Transverse colon (tissue), 4 donors: ENCODE results near the gene PYCR2. TPM values are rescaled to one million over a fixed set of nuclear protein-coding genes. Genes with fewer than 3 reads are reported as not detected.

ENCODE experiments used
- DNase-seq: peaks from one replicate; pipeline ENCODE4 v3.0.0-alpha.2; 2019
- H3K27ac ChIP-seq, 4 donors: fragments of 200-600 bp; sonication (generic); 2 replicates each; pipeline ENCODE4 v1.5.1; 2016 to 2018; ENCODE audit warnings: inconsistent platforms in 4 of 4
- H3K27me3 ChIP-seq: fragments of 200-600 bp; sonication (generic); 2 replicates; pipeline ENCODE4 v1.5.1; 2017; ENCODE audit warnings: inconsistent platforms
- H3K36me3 ChIP-seq, 4 donors: fragments of 200-600 bp; sonication (generic); 2 replicates each; pipeline ENCODE4 v1.5.1; 2017 to 2019; ENCODE audit warnings: inconsistent platforms in 4 of 4
- H3K4me1 ChIP-seq, 4 donors: fragments of 200-600 bp; sonication (generic); 2 replicates each; pipeline ENCODE4 v1.5.1; 2017 to 2020; ENCODE audit warnings: inconsistent platforms in 4 of 4
- H3K4me3 ChIP-seq, 4 donors: fragments of 200-600 bp; sonication (generic); 1 replicate in 1 of 4; 2 replicates in 3 of 4; pipeline versions ENCODE4 v1.5.1 to v1.6.1; 2017 to 2019; ENCODE audit warnings: inconsistent platforms in 4 of 4
- H3K9me3 ChIP-seq, 2 donors: fragments of 200-600 bp; sonication (generic); 2 replicates each; pipeline ENCODE4 v1.5.1; 2017 to 2019; ENCODE audit warnings: inconsistent platforms in 2 of 2
- CTCF ChIP-seq, 5 experiments: fragments of 200-600 bp in 3 of 5; fragments of 450-650 bp in 2 of 5; sonication (generic) in 3 of 5; IDR thresholded peaks; 1 replicate in 2 of 5; 2 replicates in 3 of 5; pipeline ENCODE4 v1.5.1; 2016 to 2017; ENCODE audit warnings: antibody characterized with exemption in 5 of 5, inconsistent platforms in 3 of 5, mild to moderate bottlenecking in 2 of 5, moderate library complexity in 1 of 5
- EP300 ChIP-seq: sonication (generic); formaldehyde crosslinking; IDR thresholded peaks from one replicate; pipeline ENCODE4 v1.6.1; 2017; ENCODE audit warnings: antibody characterized with exemption, low read depth
- POLR2A ChIP-seq: fragments of 450-650 bp; IDR thresholded peaks from one replicate; pipeline ENCODE4 v1.6.1; 2016; ENCODE audit warnings: antibody characterized with exemption, mild to moderate bottlenecking, moderate library complexity
- POLR2AphosphoS5 ChIP-seq, 3 donors: sonication (generic); formaldehyde crosslinking; IDR thresholded peaks; one replicate each; pipeline ENCODE4 v1.6.1; 2016; ENCODE audit warnings: antibody characterized with exemption in 3 of 3
- WGBS, 2 donors: methylation state at CpG; one replicate each; pipeline ENCODE4 v1.1.5; 2018; ENCODE audit warnings: low coverage in 1 of 2; 5-methylcytosine and 5-hydroxymethylcytosine counted together
- in situ Hi-C, 4 donors: fragments of 200-750 bp; cut with MboI; loops; one replicate each; pipeline versions ENCODE4 v1.15.0 to v1.15.1; 2017; ENCODE audit warnings: low sequenced_read_pairs in 3 of 4, low pct_ligation_motif_present in 1 of 4, low pct_unique_long_range_greater_than_20kb in 1 of 4
- intact Hi-C: fragments of 100-400 bp; cut with DNase I; formaldehyde crosslinking; loops from one replicate; pipeline ENCODE4 v1.15.1; 2023; ENCODE audit warnings: low total_unique reads
- total RNA-seq, 4 donors: library from RNA; depleted of rRNA; stranded (reverse); fragments of >200 nt; gene quantifications; one replicate each; pipeline ENCODE4 v1.1.0, GENCODE V29; 2016

PYCR2 gene
- total RNA-seq, 4 donors from 2014 or later = 26.5 to 40.6 (median 32.2) TPM

- no peak overlapping the region for H3K27ac ChIP-seq
- no peaks in the 10 kb centered on the region for H3K36me3 ChIP-seq
- no peaks in the 10 kb centered on the region for H3K9me3 ChIP-seq
- WGBS, 2 donors = 77% methylated on average over 3 of the region's 3 CpGs; no CpG with 5 or more reads in 1 of the 2 donors
- H3K4me3 ChIP-seq = no peak overlapping the region
- intact Hi-C loops = no loop called here
- TF ChIP-seq POLR2A (no peak), EP300 (no peak), POLR2AphosphoS5 (IDR thresholded peaks at IDR 0.05) (no peak), CTCF (IDR thresholded peaks at IDR 0.05) (no peak)
- no peak for DNase-seq
- in situ Hi-C loops = loop anchor here in 1 of 4 donors (25.0 kb wide), 1 partner anchor 646 kb away; no protein-coding TSS in a partner anchor
- peaks cover 13% of the 10 kb centered on the region for H3K27me3 ChIP-seq
- H3K4me1 ChIP-seq = peaks cover 0 to 8% (median 2%) of the 10 kb centered on the region in 4 donors
These were observed 34.0 kb upstream of the PYCR2 start for GRCh38 chr1:225958041-225958440.

DNA sequence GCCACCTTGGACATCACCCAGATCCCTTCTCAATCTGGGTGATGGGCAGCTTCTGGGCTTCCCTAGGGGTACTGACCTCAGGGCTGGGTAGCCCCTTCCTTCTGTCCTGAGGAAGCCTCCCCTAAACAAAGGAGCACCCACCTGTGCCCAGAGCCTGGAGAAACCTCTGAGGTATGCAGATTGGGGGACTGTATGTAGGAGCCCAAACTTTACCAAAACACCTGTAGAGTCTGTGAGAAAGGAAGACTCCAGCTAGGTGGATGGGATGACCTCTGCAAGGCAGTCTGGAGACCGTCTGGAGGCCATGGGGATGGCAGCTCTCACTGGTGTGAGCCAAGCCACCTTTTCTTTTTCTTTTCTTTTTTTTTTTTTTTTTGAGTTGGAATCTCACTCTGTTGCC, 30.7 kb upstream of the PYCR2 start:
- TF ChIP-seq POLR2AphosphoS5 (IDR thresholded peaks at IDR 0.05) (no peak), CTCF (IDR thresholded peaks at IDR 0.05) (no peak), POLR2A (no peak), EP300 (no peak)
- H3K9me3 ChIP-seq = no peaks in the 10 kb centered on the region
- H3K4me1 ChIP-seq = no peaks in the 10 kb centered on the region
- no peaks in the 10 kb centered on the region for H3K27me3 ChIP-seq
- WGBS, 2 donors = 84% methylated on average over 1 of the region's 1 CpG; no CpG with 5 or more reads in 1 of the 2 donors
- no peak overlapping the region for H3K4me3 ChIP-seq
- in situ Hi-C loops (loop anchor here in 1 of 4 donors (25.0 kb wide), 1 partner anchor 642 kb away; no protein-coding TSS in a partner anchor), intact Hi-C loops (no loop called here)
- no peaks in the 10 kb centered on the region for H3K36me3 ChIP-seq
- DNase-seq = no peak
- no peak overlapping the region for H3K27ac ChIP-seq

DNA sequence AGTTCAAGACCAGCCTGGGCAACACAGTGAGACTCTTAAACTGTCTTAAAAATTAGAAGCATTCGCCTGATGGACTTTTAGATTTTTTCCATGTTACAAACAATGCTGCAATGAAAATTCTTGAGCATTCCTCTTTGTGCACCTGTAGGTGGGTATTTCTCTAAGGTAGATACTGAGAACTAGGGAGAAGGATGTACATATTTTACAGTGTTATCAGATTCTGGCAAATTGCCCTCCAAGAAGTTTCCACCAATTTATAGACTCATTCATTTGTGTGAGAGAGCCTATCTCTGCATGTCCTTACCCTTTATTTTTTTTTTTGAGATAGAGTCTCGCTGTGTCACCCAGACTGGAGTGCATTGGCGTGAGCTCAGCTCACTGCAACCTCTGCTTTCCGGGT, 29.3 kb upstream of the PYCR2 start:
- TF ChIP-seq EP300 (no peak), POLR2A (no peak), CTCF (IDR thresholded peaks at IDR 0.05) (no peak)
- Histone ChIP-seq H3K4me1 (no peaks in the 10 kb centered on the region), H3K4me3 (no peak overlapping the region), H3K27me3 (no peaks in the 10 kb centered on the region), H3K9me3 (no peaks in the 10 kb centered on the region), H3K36me3 (no peaks in the 10 kb centered on the region), H3K27ac (no peak overlapping the region)
- intact Hi-C loops (no loop called here), in situ Hi-C loops (loop anchor here in 1 of 4 donors (25.0 kb wide), 1 partner anchor 641 kb away; no protein-coding TSS in a partner anchor)
- DNase-seq = no peak
- 83 to 89% methylated on average over 1 to 4 of the region's 4 CpGs for WGBS, 2 donors

DNA sequence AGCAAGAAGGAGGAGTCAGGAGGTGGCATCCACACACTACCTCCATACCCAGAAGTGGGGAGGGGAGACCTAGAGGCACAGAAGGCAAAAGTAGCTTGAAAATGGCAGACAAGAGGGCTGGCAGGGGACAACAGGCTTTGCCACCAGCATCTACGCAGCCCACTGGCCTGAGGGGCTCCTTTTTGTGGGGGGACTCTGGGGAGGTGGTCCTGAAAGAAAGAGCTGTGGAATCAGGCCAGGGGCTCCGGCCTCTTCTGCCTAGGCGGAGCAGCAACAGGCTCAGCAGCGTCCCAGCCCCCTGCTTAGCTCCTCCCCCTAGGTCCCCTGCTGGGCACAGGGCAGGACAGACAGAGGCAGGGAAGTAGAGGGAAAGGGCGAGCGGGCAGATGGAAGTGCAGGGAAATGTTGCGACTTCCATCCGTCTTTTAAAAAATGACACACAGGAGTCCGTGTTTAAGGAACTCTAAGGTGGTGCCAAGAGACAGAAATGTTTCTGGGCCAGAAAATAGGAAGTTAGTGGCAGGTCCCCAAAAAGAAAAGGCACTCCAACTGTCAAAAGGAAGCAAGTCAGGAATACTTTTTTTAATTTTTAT, 27.0 kb upstream of the PYCR2 start:
- WGBS, 2 donors = 66 to 76% methylated on average over 2 to 9 of the region's 9 CpGs
- TF ChIP-seq CTCF (IDR thresholded peaks at IDR 0.05) (no peak), EP300 (no peak), POLR2A (no peak), POLR2AphosphoS5 (IDR thresholded peaks at IDR 0.05) (no peak)
- Histone ChIP-seq H3K4me3 (no peak overlapping the region), H3K4me1 (no peaks in the 10 kb centered on the region), H3K27ac (no peak overlapping the region), H3K27me3 (no peaks in the 10 kb centered on the region), H3K36me3 (no peaks in the 10 kb centered on the region), H3K9me3 (no peaks in the 10 kb centered on the region)
- DNase-seq = no peak
- in situ Hi-C loops (loop anchor here in 1 of 4 donors (25.0 kb wide), 1 partner anchor 639 kb away; no protein-coding TSS in a partner anchor), intact Hi-C loops (no loop called here)
